ENCODE results near the gene IGFBP7.
A peak's percentile ranks its signal among the peaks of the same experiment; 100 is the strongest.

The IGFBP7 gene

DNA sequence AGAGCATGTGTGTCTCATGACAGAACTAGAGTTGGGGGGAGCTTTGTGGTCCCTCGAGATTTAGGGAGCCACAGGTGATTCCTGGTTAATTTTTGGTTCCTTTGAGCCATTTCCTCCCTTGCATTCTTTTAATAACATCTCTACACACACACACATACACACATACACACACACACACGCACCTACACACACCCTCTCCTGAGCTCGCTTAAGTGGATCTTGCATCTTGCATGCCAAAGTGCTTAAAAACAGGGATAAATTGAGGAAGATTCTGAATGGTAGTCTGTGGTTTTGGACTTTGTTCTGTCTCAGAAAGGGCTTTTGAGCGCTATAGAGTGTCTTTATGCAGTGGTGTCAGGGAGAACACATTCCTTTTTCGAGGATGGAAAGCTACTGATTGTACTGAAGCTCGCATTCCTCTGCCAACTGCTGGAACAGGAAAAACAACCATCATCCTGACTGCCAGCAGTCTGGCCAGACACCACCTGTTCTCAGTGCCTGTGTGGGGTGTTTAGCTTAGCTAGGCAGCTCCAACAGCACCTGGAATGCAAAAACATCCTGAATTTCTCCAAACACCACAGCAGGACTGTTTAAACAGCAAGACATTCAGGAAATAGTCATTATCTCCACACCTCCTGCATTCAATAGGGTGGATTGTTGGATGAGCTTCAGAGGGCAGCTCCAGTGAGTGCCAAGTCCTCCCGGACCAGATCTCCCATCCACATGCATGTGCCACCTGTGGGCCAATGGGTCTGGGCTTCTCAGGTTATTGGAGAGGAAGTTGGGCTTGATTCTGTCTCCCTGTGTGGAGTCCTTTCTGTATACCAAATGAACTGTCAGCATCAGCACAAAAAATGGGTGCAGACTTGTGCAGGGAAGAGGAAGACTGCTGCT lies 21.9 kb upstream of the IGFBP7 start:
- peak in 30 of 58 donors; percentile 1 to 76 (median 20) for DNase-seq

- no peak for DNase-seq
Observed at GRCh38 chr4:57129477-57129876, 19.3 kb upstream of the IGFBP7 start.

DNA sequence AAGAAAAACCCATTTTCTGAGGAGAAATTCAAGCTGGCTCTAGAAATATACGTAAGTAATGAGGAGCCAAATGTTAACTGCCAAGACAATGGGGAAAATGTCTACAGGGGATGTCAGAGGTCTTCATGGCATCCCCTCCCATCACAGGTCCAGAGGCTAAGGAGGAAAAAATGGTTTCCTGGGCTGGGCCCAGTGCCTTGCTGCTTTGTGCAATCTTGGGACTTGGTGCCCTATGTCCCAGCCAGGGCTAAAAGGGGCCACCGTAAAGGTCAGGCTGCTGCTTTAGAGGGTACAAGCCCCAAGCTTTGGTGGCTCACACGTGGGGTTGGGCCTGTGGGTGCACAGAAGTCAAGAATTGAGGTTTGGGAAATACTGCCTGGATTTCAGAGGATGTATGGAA lies 17.2 kb upstream of the IGFBP7 start:
- DNase-seq = no peak

DNA sequence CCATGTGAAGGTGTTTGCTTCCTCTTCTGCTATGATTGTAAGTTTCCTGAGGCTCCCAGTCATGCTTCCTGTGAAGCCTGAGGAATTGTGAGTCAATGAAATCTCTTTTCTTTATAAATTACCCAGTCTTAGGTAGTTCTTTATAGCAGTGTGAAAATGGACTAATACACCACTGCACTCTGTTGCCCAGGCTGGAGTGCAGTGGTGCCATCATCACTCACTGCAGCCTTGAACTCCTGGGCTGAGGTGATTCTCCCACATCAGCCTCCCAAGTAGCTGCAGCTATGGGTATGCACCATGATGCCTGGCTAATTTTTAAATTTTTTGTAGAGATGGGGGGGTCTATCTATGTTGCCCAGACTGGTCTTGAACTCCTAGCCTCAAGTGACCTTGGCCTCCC lies 15.8 kb upstream of the IGFBP7 start:
- no peak for DNase-seq

GRCh38 chr4:57124145-57124544 lies 14.0 kb upstream of the IGFBP7 start:
- no peak for DNase-seq

DNA sequence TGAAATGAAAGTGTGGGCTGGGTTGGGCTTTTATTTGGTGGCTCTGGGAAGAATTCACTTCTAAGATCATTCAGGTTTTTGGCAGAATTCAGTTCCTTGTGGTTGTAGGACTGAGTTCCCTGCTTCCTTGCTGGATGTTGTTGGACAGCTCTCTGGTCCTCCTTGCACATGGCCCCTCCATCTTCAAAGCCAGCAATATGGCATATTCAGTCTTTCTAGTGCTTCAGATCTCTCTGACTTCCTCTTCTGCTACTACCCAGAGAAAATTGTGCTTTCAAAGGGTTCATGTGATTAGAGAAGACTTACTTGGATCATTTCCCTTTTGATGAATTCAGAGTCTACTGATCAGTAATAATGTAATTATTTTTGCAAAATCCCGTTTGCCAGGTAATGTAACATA lies 12.8 kb upstream of the IGFBP7 start:
- no peak for DNase-seq

DNA sequence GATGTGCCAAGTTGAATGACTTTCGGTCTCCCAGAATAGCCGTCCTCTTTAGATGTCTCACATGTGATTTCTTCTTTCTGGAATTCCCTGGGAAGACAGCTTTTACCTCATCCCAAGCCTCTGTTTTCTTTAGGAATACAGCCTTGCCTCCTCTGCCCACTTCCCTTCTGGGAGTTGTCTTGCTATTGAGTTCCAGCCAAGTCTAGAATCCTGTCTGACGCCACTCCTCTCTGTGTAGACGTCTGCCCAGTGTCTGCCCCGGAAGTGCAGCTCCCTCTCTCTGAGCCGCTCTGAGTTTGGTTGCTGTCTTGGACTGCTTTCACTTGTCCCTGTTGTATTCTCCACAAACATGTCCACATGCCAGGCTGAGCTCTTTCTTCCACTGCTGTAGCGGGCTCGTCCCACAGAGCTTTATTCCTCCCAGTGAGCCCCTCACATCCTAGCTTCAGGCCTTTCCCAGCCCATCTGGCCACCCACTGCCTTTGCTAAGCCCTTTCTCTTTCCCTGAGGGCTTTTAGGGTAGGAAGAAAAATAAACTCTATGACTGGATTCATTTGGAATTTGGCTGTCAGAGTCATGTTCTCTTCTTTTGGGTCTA lies 9.0 kb upstream of the IGFBP7 start:
- peak in 33 of 58 donors; percentile 2 to 53 (median 20) for DNase-seq

DNA sequence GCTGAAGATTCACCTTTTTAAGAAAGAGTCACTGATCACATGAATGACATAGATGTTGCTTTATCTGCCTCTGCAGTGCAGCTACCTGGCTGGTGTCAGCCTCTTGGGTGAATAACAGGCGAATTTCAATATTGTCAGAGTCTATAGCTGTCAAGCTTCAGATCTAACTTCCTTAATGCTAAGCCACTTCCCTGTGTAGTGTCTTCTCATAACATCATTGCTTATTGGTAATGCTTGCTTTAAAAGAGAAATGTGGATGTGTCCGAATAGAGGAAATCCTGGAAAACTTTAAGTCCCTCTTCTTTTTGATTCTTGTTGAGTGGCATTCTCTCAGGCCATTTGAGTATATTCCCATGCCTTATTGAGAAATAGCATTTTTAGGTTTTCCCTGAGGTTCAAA lies 7.3 kb upstream of the IGFBP7 start:
- DNase-seq = no peak

GRCh38 chr4:57116245-57116644 lies 6.1 kb upstream of the IGFBP7 start:
- DNase-seq = no peak

DNA sequence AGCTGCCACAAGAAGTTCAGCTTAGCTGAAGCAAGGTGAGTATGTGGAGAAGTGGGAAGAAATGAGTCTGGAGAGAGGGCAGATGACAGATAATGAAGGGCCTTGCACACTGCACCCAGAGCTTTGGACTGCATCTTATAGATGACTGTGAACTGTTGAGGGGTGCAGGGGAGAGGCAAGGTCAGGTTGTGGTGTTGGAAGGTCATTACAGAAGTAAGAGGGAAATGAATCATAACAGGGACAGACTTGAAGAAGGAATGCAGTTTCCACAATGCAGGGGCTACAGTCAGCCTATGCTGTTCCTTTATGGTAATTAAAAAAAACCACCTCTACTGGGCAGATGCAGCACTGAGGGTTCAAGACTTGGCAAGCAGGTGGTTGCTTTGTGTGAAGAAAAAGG lies 4.8 kb upstream of the IGFBP7 start:
- no peak for DNase-seq

DNA sequence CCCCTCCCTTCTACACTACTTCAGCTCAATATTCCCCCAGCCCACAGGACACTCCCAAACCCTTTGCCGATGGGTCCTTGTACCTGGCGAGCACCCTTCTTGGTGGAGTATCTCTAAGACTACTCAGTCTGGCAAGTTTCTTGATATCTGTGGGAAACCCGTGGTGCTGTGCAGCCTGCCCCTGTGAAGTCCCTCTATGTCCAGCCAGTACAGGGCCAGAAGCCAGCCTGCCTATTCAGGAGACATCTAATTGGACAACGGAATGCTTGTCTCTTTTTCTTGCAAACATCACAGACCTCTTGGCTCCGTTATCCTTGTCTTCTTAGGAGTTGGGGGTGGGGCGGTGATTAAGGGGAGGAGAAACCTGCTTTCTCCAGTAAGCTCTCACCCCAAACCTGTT lies 3.7 kb upstream of the IGFBP7 start:
- peak in 9 of 58 donors; percentile 4 to 25 (median 9) for DNase-seq

DNA sequence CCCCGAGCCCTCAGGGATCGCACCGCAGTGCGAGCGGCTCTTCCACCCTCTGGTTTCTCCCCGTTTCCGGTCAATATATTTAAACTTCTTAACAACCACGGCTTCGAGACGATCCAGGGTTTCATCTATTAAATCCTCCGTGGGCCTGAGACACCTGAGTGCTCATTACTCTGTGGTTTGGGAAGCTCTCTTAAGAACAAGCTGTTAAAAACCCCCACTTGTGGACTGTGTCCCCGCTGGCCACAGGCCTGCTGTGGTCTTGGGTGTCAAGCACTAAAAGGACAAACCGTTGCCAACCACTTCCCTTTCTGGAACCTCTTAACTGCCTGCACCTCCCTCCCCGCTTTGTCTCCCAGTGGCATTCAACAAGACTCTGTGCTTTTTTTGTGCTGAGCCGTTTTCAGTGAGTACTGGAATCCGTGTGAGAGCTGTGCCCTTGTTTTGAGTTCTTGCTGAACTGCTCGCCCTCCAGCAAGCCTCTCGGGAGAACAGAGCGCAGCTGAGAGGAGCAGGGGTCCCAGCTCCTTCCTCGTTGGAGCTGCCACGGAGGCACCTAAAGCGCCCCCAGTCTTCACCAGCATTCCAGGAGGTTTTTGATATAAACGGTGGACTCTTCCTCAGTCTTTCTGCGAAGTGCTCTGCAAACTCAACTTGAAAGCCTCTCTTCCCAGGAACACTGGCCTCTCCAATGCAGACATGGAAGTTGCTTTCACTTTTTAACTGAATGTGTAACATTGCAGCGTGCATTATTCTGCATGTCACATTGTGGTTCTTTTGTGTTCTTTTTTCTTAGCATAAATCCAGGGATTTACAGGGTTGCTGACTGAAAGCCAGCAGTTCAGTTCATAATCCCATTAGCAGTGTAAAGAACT lies 691 bp upstream of the IGFBP7 start:
- peak in 48 of 58 donors; percentile 4 to 75 (median 39) for DNase-seq

DNA sequence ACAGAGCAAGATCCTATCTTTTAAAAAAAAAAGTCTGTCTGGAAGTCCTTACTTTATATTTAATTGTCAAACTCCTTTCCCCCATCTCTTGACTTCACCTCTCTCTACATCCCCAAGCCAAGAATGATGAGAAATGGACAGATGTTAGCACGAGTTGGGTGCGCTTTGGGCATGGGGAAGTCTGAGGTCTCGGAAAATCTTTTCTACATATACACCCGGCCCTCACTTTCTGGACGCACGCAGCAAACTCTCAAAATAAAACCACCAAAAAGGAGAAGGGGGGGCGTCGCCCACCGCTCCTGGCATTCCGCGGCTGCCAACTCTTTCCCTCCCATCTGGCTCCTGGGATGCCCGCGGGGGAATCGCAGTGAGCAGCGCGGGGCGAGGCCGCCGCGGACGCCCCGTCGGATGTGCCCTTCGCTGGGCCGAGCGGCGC lies 756 bp downstream of the IGFBP7 start:
- DNase-seq = no peak

GRCh38 chr4:57106181-57106580 lies 4.0 kb downstream of the IGFBP7 start:
- no peak for DNase-seq

- DNase-seq = no peak
Observed at GRCh38 chr4:57104706-57105560, 5.3 kb downstream of the IGFBP7 start.

DNA sequence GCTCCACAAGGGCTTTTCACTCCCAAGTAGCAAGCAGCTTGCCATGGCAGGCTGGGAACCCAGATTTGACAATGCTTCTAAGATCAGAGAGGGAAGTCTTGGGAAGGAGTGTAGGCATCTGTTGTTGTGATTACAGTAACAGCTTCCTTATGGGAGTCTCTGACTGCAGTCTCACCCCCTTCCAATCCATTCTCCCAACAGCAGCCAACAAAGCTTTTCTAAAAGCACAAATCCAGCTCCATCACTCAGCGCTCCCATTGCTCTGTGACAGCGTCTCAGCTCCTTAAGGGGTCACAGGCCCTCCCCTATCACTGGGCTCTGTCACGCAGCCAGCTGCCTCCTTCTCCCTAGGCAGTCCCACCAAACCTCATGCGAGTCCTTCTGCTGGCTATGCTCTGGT lies 7.1 kb downstream of the IGFBP7 start:
- peak in 2 of 58 donors; percentile 8 to 47 for DNase-seq

GRCh38 chr4:57102050-57102624 lies 8.0 kb downstream of the IGFBP7 start:
- DNase-seq = peak in 1 of 58 donors; percentile 42

GRCh38 chr4:57100979-57101651 lies 9.1 kb downstream of the IGFBP7 start:
- DNase-seq = no peak

DNA sequence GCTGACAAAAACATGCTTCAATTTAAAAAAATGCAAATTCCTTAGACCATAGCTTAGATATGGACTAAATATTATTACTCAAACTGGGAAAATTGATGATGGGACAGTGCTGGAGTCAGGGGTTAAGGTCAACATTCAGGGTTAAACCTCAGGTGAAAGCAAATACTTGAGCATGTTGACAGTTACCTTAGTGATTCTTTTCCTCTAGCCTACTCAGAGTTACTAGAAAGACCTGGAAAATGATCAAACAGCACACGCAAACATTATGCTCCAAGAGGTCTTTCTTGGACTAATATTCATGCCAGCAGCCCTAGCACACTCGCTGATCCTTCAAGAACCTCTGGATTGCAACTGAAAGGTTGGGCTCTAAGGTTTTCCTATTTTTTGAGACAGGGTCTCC lies 10.8 kb downstream of the IGFBP7 start:
- no peak for DNase-seq

- DNase-seq = no peak
Observed at GRCh38 chr4:57098941-57099340, 11.2 kb downstream of the IGFBP7 start.

All from anterior cingulate cortex (tissue), 58 donors.